ENCODE measurements around the gene ASB16. TPM values are rescaled to one million over a fixed set of nuclear protein-coding genes. Genes with fewer than 3 reads are reported as not detected.

ASB16 gene
- total and polyA plus RNA-seq, 12 donors, result 0.64 to 16.4 (median 13.4) TPM

DNA sequence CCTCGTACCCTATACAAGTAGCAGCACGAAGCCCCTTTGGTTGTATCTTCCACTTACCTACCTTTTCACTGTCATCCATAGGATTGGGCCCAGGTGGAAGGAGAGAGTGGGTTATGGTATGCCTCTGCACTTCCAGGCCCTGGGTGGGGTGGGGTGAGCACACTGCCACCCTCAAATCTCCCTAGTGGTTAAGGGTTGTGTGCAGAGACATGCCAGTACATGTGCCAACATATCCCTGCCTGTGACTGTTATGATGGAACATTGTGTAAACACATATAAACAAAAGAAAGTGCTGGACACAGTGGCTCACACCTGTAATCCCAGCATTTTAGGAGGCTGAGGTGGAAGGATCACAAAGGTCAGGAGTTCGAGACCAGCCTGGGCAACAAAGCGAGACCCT, 17.6 kb upstream of the ASB16 start:
- no peaks in the 10 kb centered on the region for H3K9me3 ChIP-seq
- H3K36me3 ChIP-seq, result peaks cover 0 to 4% (median 0%) of the 10 kb centered on the region in 9 donors
- DNase-seq, result no peak
- TF ChIP-seq, protein P1, sequence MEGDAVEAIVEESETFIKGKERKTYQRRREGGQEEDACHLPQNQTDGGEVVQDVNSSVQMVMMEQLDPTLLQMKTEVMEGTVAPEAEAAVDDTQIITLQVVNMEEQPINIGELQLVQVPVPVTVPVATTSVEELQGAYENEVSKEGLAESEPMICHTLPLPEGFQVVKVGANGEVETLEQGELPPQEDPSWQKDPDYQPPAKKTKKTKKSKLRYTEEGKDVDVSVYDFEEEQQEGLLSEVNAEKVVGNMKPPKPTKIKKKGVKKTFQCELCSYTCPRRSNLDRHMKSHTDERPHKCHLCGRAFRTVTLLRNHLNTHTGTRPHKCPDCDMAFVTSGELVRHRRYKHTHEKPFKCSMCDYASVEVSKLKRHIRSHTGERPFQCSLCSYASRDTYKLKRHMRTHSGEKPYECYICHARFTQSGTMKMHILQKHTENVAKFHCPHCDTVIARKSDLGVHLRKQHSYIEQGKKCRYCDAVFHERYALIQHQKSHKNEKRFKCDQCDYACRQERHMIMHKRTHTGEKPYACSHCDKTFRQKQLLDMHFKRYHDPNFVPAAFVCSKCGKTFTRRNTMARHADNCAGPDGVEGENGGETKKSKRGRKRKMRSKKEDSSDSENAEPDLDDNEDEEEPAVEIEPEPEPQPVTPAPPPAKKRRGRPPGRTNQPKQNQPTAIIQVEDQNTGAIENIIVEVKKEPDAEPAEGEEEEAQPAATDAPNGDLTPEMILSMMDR (IDR thresholded peaks at IDR 0.05), result no peak
- WGBS, 2 donors, result 89 to 97% methylated on average over 4 of the region's 4 CpGs
- H3K27ac ChIP-seq, result no peak overlapping the region
- no peak for ATAC-seq
- intact Hi-C loops (cut with DNase I), result no loop called here
- peaks cover 0 to 12% (median 2%) of the 10 kb centered on the region in 9 donors for H3K4me1 ChIP-seq
- no peak overlapping the region for H3K4me3 ChIP-seq
- no peaks in the 10 kb centered on the region for H3K27me3 ChIP-seq

DNA sequence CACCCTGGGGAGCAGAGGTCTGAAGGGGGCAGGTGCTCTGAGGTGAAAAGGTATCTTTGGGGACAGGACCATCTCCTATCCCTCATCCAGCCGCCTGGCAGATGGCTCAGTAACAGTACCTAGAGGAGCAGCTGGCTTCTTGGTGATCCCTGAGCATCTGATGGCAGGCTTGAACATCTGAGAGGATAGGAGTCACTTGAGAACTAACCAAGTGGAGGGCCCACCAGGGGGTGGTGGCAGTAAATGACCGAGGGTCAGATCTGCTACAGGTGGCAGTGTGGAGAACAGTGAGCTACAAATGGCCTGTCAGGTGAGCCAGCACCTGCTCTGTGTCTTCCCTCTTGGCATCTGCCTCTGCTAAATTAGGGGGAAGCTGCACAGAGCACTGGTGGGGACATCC, 15.0 kb upstream of the ASB16 start:
- 83 to 86% methylated on average over 2 of the region's 2 CpGs for WGBS, 2 donors

DNA sequence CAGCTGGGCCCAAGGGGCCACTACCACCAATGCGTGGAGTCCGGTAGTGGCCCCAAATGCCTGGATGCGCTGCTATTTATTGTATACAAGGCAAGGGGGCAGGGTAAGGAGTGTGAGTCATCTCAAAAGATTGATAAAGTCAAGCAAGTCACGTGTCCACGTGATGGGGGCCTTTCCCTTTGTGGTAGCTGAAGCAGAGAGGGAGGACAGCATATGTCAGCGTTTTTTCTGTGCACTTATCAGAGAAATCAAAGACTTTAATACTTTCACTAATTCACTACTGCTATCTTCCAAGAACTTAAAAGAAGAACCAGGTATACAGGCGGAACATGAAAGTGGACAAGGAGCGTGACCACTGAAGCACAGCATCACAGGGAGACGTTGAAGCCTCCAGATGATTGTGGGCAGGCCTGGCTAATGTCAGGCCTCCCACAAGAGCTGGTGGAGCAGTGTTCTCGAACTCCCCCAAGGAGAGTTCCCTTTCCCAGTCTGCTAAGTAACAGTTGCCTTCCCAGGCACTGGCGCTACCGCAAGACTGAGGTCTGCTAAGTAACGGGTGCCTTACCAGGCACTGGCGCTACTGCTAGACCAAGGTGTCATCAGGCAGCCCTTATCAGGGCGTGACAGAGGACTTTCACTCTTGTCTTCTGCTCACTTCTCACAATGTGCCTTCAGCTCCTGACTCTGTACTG, 10.8 kb upstream of the ASB16 start:
- TF ChIP-seq, protein P1 (IDR thresholded peaks at IDR 0.05), result no peak
- ATAC-seq (no peak), DNase-seq (no peak)
- WGBS, 2 donors, result 78 to 82% methylated on average over 15 of the region's 15 CpGs
- H3K27ac ChIP-seq, result no peak overlapping the region
- no peaks in the 10 kb centered on the region for H3K27me3 ChIP-seq
- no peak overlapping the region for H3K4me3 ChIP-seq
- peaks cover 0 to 3% (median 0%) of the 10 kb centered on the region in 9 donors for H3K36me3 ChIP-seq
- intact Hi-C loops (cut with DNase I), result loop anchor here in 1 of 10 donors (10.0 kb wide), 1 partner anchor 215 kb away; the partner anchor contains the start of gene PPY
- no peaks in the 10 kb centered on the region for H3K4me1 ChIP-seq
- H3K9me3 ChIP-seq, result no peaks in the 10 kb centered on the region

More for the DNA sequence above, 15.0 kb upstream of the ASB16 start:
- TF ChIP-seq, protein P1 (IDR thresholded peaks at IDR 0.05), result no peak
- DNase-seq (no peak), ATAC-seq (no peak)
- Histone ChIP-seq H3K9me3 (no peaks in the 10 kb centered on the region), H3K27ac (no peak overlapping the region), H3K27me3 (no peaks in the 10 kb centered on the region), H3K4me3 (no peak overlapping the region), H3K4me1 (no peaks in the 10 kb centered on the region), H3K36me3 (peaks cover 0 to 4% (median 0%) of the 10 kb centered on the region in 9 donors)
- intact Hi-C loops (cut with DNase I), result no loop called here

DNA sequence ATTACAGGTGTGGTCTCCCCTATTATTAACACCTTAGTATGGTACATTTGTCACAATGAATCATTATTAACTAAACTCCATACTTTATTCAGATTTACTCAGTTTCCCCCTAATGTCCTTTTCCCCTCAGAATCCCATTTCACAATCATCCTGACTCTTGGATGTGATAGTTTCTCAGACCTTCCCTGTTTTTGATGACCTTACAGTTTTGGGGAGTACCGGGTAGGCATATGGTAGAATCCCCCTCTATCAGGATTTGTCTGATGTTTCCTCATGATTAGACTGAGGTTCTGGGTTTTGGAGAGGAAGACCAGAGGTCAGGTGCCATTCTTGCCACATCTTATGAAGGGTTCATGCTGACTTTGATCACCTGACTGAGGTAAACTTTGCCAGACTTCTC, 6.0 kb upstream of the ASB16 start:
- intact Hi-C loops (cut with DNase I), result loop anchor here in 1 of 10 donors (10.0 kb wide), 1 partner anchor 220 kb away; the partner anchor contains the start of gene PPY
- no peak overlapping the region for H3K27ac ChIP-seq
- peaks cover 0 to 16% (median 6%) of the 10 kb centered on the region in 9 donors for H3K4me1 ChIP-seq
- TF ChIP-seq, protein P1 (IDR thresholded peaks at IDR 0.05), result no peak
- H3K36me3 ChIP-seq, result peaks cover 0 to 3% (median 0%) of the 10 kb centered on the region in 9 donors
- DNase-seq (no peak), ATAC-seq (no peak)
- 97% methylated on average over 1 of the region's 1 CpG for WGBS, 2 donors
- H3K27me3 ChIP-seq, result no peaks in the 10 kb centered on the region
- H3K4me3 ChIP-seq, result no peak overlapping the region
- no peaks in the 10 kb centered on the region for H3K9me3 ChIP-seq

All from heart right ventricle (tissue), 16 donors.